ENCODE measurements around the gene NHEJ1. TPM values are rescaled to one million over a fixed set of nuclear protein-coding genes. Genes with fewer than 3 reads are reported as not detected.
A peak's percentile ranks its signal among the peaks of the same experiment; 100 is the strongest.

NHEJ1 gene
- total and polyA plus RNA-seq, 2 of the 13 experiments (the other 11 are each of a cell fraction or from before 2014, with no cell fraction given): 30.0 to 30.7 TPM

GRCh38 chr2:219119422-219120043 lies 41.1 kb downstream of the NHEJ1 start (continued):
- TF ChIP-seq NPAS2 (CRISPR knock-in tag; IDR thresholded peaks at IDR 0.05; ENCODE audit: borderline replicate concordance) (no peak), RFX5 (IDR thresholded peaks at IDR 0.05; ENCODE audit: low read depth, low read length) (no peak), TEAD3 (CRISPR knock-in tag; optimal IDR thresholded peaks at IDR 0.05; ENCODE audit: borderline replicate concordance) (peak; percentile 15), ZNF143 (CRISPR knock-in tag; IDR thresholded peaks at IDR 0.05) (no peak), WIZ (CRISPR knock-in tag; IDR thresholded peaks at IDR 0.05) (no peak), ZNF563 (CRISPR knock-in tag; IDR thresholded peaks at IDR 0.05) (no peak), SRSF4 (IDR thresholded peaks at IDR 0.05; ENCODE audit: low read depth, low read length, poor library complexity, severe bottlenecking) (no peak), ZNF546 (CRISPR knock-in tag; conservative IDR thresholded peaks at IDR 0.05) (no peak), ZNF121 (CRISPR knock-in tag; IDR thresholded peaks at IDR 0.05) (no peak), ZNF562 (CRISPR knock-in tag; IDR thresholded peaks at IDR 0.05; ENCODE audit: borderline replicate concordance) (no peak), ZNF446 (CRISPR knock-in tag; IDR thresholded peaks at IDR 0.05) (no peak), DMTF1 (CRISPR knock-in tag; IDR thresholded peaks at IDR 0.05) (no peak), HMGA1 (CRISPR knock-in tag; conservative IDR thresholded peaks at IDR 0.05) (no peak), PATZ1 (CRISPR knock-in tag; IDR thresholded peaks at IDR 0.05) (peak; percentile 79), BCL6 (CRISPR knock-in tag; IDR thresholded peaks at IDR 0.05) (no peak), MXD4 (CRISPR knock-in tag; IDR thresholded peaks at IDR 0.05) (no peak), ZNF766 (CRISPR knock-in tag; IDR thresholded peaks at IDR 0.05; ENCODE audit: borderline replicate concordance) (no peak), NR2F1 (CRISPR knock-in tag; IDR thresholded peaks at IDR 0.05) (no peak), CBX5 (CRISPR knock-in tag; IDR thresholded peaks at IDR 0.05; ENCODE audit: borderline replicate concordance) (no peak), SRY (CRISPR knock-in tag; IDR thresholded peaks at IDR 0.05) (no peak), ZNF460 (CRISPR knock-in tag; IDR thresholded peaks at IDR 0.05; ENCODE audit: borderline replicate concordance) (no peak), KDM5A (IDR thresholded peaks at IDR 0.05; ENCODE audit: borderline replicate concordance, low read length) (no peak), ATF7 (IDR thresholded peaks at IDR 0.05) (no peak), ATF7 (CRISPR knock-in tag; IDR thresholded peaks at IDR 0.05) (no peak), KAT8 (CRISPR knock-in tag; IDR thresholded peaks at IDR 0.05) (0 out of 2 replicates have a peak, but pooled peaks have one; percentile 46), DMAP1 (CRISPR knock-in tag; IDR thresholded peaks at IDR 0.05) (no peak), ZNF232 (CRISPR knock-in tag; IDR thresholded peaks at IDR 0.05; ENCODE audit: borderline replicate concordance) (no peak), ZNF333 (CRISPR knock-in tag; IDR thresholded peaks at IDR 0.05; ENCODE audit: borderline replicate concordance) (no peak), ZNF367 (CRISPR knock-in tag; IDR thresholded peaks at IDR 0.05; ENCODE audit: borderline replicate concordance) (no peak)
- TF ChIP-seq, protein P1, sequence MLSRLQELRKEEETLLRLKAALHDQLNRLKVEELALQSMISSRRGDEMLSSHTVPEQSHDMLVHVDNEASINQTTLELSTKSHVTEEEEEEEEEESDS (CRISPR knock-in tag; IDR thresholded peaks at IDR 0.05; ENCODE audit: borderline replicate concordance): no peak

Measured in HepG2 (cell line).